Esophagus squamous epithelium (tissue), 5 donors: ENCODE results near the gene CLMP. TPM values are rescaled to one million over a fixed set of nuclear protein-coding genes. Genes with fewer than 3 reads are reported as not detected.

ENCODE experiments used
- DNase-seq: peaks from one replicate; lab custom pipeline; 2025; lab: John Stamatoyannopoulos, UW
- H3K27ac ChIP-seq, 4 donors: fragments of 200-600 bp; sonication (generic); one replicate each; pipeline ENCODE4 v1.5.1; 2016 to 2019; ENCODE audit warnings: mild to moderate bottlenecking in 1 of 4
- H3K27me3 ChIP-seq, 4 donors: fragments of 200-600 bp; sonication (generic); 1 replicate in 3 of 4; 2 replicates in 1 of 4; pipeline versions ENCODE4 v1.5.1 to v1.6.0; 2017 to 2021; ENCODE audit warnings: antibody characterized with exemption in 1 of 4
- H3K36me3 ChIP-seq, 3 donors: fragments of 200-600 bp; sonication (generic); one replicate each; pipeline ENCODE4 v1.5.1; 2016 to 2019
- H3K4me1 ChIP-seq, 3 donors: fragments of 200-600 bp; sonication (generic); one replicate each; pipeline ENCODE4 v1.5.1; 2017 to 2019
- H3K4me3 ChIP-seq, 4 donors: fragments of 200-600 bp; sonication (generic); 1 replicate in 3 of 4; 2 replicates in 1 of 4; pipeline ENCODE4 v1.5.1; 2016 to 2019; ENCODE audit warnings: mild to moderate bottlenecking in 2 of 4, moderate library complexity in 1 of 4
- H3K9me3 ChIP-seq, 3 donors: fragments of 200-600 bp; sonication (generic); one replicate each; pipeline ENCODE4 v1.5.1; 2016 to 2019
- CTCF ChIP-seq, 6 experiments: fragments of 450-650 bp in 4 of 6; fragments of 200-600 bp in 2 of 6; sonication (generic) in 2 of 6; IDR thresholded peaks; one replicate each; pipeline ENCODE4 v1.5.1; 2016 to 2019; ENCODE audit warnings: antibody characterized with exemption in 6 of 6, mild to moderate bottlenecking in 4 of 6, moderate library complexity in 4 of 6
- POLR2A ChIP-seq, 4 donors: fragments of 450-650 bp; IDR thresholded peaks; one replicate each; pipeline ENCODE4 v1.6.1; 2017; ENCODE audit warnings: antibody characterized with exemption in 4 of 4, mild to moderate bottlenecking in 4 of 4, moderate library complexity in 3 of 4
- WGBS, 2 donors: methylation state at CpG; one replicate each; pipeline ENCODE4 v1.1.5; 2018; 5-methylcytosine and 5-hydroxymethylcytosine counted together
- intact Hi-C: fragments of 100-400 bp; cut with DNase I; formaldehyde crosslinking; loops from one replicate; pipeline ENCODE4 v1.15.0; 2022
- total RNA-seq, 4 donors: library from RNA; depleted of rRNA; stranded (reverse); fragments of >200 nt; gene quantifications; one replicate each; pipeline ENCODE4 v1.1.0, GENCODE V29; 2016
- donor health status: DM: yes; HTN: yes; CAD: no.

CLMP gene
- total RNA-seq, 4 donors from 2014 or later, result 4.8 to 47.9 (median 15.2) TPM

GRCh38 chr11:123202155-123203151 is 7.4 kb upstream of the CLMP start:
- H3K4me3 ChIP-seq, result no peak overlapping the region
- H3K9me3 ChIP-seq, result no peaks in the 10 kb centered on the region
- intact Hi-C loops, result no loop called here
- H3K4me1 ChIP-seq, result no peaks in the 10 kb centered on the region
- no peak for DNase-seq
- peaks cover 0 to 55% (median 0%) of the 10 kb centered on the region in 4 donors for H3K27me3 ChIP-seq
- peak overlapping the region in 2 of 4 donors; percentile 31 to 50 for H3K27ac ChIP-seq
- H3K36me3 ChIP-seq, result no peaks in the 10 kb centered on the region
- WGBS, 2 donors, result 49 to 60% methylated on average over 7 of the region's 10 CpGs
- no peak for TF ChIP-seq POLR2A (IDR thresholded peaks at IDR 0.05)
- no peak for TF ChIP-seq CTCF (IDR thresholded peaks at IDR 0.05)

GRCh38 chr11:123200264-123200663 is 5.2 kb upstream of the CLMP start:
- Histone ChIP-seq H3K27ac (no peak overlapping the region), H3K36me3 (no peaks in the 10 kb centered on the region), H3K4me1 (peaks cover 10 to 12% (median 10%) of the 10 kb centered on the region in 3 donors), H3K9me3 (no peaks in the 10 kb centered on the region), H3K27me3 (peaks cover 0 to 69% (median 0%) of the 10 kb centered on the region in 4 donors), H3K4me3 (no peak overlapping the region)
- DNase-seq, result no peak
- intact Hi-C loops, result no loop called here
- 71 to 80% methylated on average over 4 of the region's 4 CpGs for WGBS, 2 donors
- TF ChIP-seq CTCF (IDR thresholded peaks at IDR 0.05) (no peak), POLR2A (IDR thresholded peaks at IDR 0.05) (no peak)

- 31 to 40% methylated on average over 4 of the region's 4 CpGs for WGBS, 2 donors
- Histone ChIP-seq H3K36me3 (no peaks in the 10 kb centered on the region), H3K4me3 (no peak overlapping the region), H3K27ac (no peak overlapping the region), H3K4me1 (peaks cover 12 to 21% (median 12%) of the 10 kb centered on the region in 3 donors), H3K9me3 (no peaks in the 10 kb centered on the region), H3K27me3 (peaks cover 0 to 83% (median 0%) of the 10 kb centered on the region in 4 donors)
- intact Hi-C loops, result no loop called here
- no peak for TF ChIP-seq CTCF (IDR thresholded peaks at IDR 0.05)
- no peak for TF ChIP-seq POLR2A (IDR thresholded peaks at IDR 0.05)
- no peak for DNase-seq
These were observed 2.7 kb upstream of the CLMP start for GRCh38 chr11:123197711-123198110.

- Histone ChIP-seq H3K27ac (peak overlapping the region; percentile 72 to 90 (median 80)), H3K36me3 (no peaks in the 10 kb centered on the region), H3K4me3 (peak overlapping the region in 2 of 4 donors; percentile 54 to 77), H3K9me3 (no peaks in the 10 kb centered on the region), H3K4me1 (peaks cover 12 to 21% (median 12%) of the 10 kb centered on the region in 3 donors), H3K27me3 (peaks cover 0 to 87% (median 0%) of the 10 kb centered on the region in 4 donors)
- no peak for DNase-seq
- 52 to 54% methylated on average over 5 to 13 of the region's 34 CpGs for WGBS, 2 donors
- TF ChIP-seq CTCF (IDR thresholded peaks at IDR 0.05) (no peak), POLR2A (IDR thresholded peaks at IDR 0.05) (no peak)
- intact Hi-C loops, result no loop called here
These were observed 1.1 kb upstream of the CLMP start for GRCh38 chr11:123196060-123196714.
